PC-9 (cell line): ENCODE measurements around the gene MAP4K5.

ENCODE experiments used
- EZH2 ChIP-seq: fragments of 200-600 bp; sonication (generic); IDR thresholded peaks from 2 replicates; pipeline ENCODE4 v1.8.0; 2017; ENCODE audit warnings: antibody characterized with exemption, low read depth
- TF ChIP-seq, protein P1 (sequence below): fragments of 200-600 bp; sonication (generic); conservative IDR thresholded peaks from 2 replicates; pipeline ENCODE4 v1.6.1; 2017; ENCODE audit warnings: mixed run types, antibody characterized with exemption, mild to moderate bottlenecking, moderate library complexity

GRCh38 chr14:50403419-50403818 is 128.9 kb downstream of the MAP4K5 start:
- TF ChIP-seq, protein P1, sequence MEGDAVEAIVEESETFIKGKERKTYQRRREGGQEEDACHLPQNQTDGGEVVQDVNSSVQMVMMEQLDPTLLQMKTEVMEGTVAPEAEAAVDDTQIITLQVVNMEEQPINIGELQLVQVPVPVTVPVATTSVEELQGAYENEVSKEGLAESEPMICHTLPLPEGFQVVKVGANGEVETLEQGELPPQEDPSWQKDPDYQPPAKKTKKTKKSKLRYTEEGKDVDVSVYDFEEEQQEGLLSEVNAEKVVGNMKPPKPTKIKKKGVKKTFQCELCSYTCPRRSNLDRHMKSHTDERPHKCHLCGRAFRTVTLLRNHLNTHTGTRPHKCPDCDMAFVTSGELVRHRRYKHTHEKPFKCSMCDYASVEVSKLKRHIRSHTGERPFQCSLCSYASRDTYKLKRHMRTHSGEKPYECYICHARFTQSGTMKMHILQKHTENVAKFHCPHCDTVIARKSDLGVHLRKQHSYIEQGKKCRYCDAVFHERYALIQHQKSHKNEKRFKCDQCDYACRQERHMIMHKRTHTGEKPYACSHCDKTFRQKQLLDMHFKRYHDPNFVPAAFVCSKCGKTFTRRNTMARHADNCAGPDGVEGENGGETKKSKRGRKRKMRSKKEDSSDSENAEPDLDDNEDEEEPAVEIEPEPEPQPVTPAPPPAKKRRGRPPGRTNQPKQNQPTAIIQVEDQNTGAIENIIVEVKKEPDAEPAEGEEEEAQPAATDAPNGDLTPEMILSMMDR: no peak
- no peak for TF ChIP-seq EZH2
